Measurements from ENCODE around the gene SRPK2.

GRCh38 chr7:105073143-105073542 is 315.6 kb downstream of the SRPK2 start:
- TF ChIP-seq POLR2A (IDR thresholded peaks at IDR 0.05) (no peak), CTCF (IDR thresholded peaks at IDR 0.05) (no peak)

All from sigmoid colon (tissue), 3 donors.